Neural crest cell (in vitro differentiated cells): ENCODE data around the gene RBPJ. TPM values are rescaled to one million over a fixed set of nuclear protein-coding genes. Genes with fewer than 3 reads are reported as not detected.

Experiments
- DNase-seq: peaks from one replicate; pipeline ENCODE4 v3.0.0; 2021; ENCODE audit warnings: low read depth, mixed read lengths, low spot score
- H3K27ac Mint-ChIP-seq: one replicate; pipeline ENCODE4 v1.8.0; 2021; ENCODE audit warnings: mild to moderate bottlenecking, mixed read lengths; ENCODE audit not compliant: unreplicated experiment
- H3K27me3 Mint-ChIP-seq: 2 replicates; pipeline ENCODE4 v1.8.0; 2021; ENCODE audit warnings: low read depth, mild to moderate bottlenecking, mixed read lengths
- H3K36me3 Mint-ChIP-seq: 2 replicates; pipeline ENCODE4 v1.8.0; 2021; ENCODE audit warnings: low read depth, mild to moderate bottlenecking, mixed read lengths
- H3K4me1 Mint-ChIP-seq: 2 replicates; pipeline ENCODE4 v1.8.0; 2021; ENCODE audit warnings: mixed read lengths
- H3K4me3 Mint-ChIP-seq: one replicate; pipeline ENCODE4 v1.8.0; 2021; ENCODE audit warnings: mild to moderate bottlenecking, mixed read lengths
- H3K9me3 Mint-ChIP-seq: 2 replicates; pipeline ENCODE4 v1.8.0; 2021; ENCODE audit warnings: mixed read lengths
- total RNA-seq: library from RNA; stranded (reverse); gene quantifications from 2 replicates; pipeline ENCODE4 v1.2.1, GENCODE V29; 2021
- TF ChIP-seq, protein P1 (sequence below): fragments of 200-600 bp; sonication (generic); conservative IDR thresholded peaks from 2 replicates; pipeline ENCODE4 v1.5.0; 2021; ENCODE audit warnings: antibody characterized with exemption, mild to moderate bottlenecking

Gene RBPJ
- total RNA-seq, 1 donor from 2014 or later, result 76.4 TPM

DNA sequence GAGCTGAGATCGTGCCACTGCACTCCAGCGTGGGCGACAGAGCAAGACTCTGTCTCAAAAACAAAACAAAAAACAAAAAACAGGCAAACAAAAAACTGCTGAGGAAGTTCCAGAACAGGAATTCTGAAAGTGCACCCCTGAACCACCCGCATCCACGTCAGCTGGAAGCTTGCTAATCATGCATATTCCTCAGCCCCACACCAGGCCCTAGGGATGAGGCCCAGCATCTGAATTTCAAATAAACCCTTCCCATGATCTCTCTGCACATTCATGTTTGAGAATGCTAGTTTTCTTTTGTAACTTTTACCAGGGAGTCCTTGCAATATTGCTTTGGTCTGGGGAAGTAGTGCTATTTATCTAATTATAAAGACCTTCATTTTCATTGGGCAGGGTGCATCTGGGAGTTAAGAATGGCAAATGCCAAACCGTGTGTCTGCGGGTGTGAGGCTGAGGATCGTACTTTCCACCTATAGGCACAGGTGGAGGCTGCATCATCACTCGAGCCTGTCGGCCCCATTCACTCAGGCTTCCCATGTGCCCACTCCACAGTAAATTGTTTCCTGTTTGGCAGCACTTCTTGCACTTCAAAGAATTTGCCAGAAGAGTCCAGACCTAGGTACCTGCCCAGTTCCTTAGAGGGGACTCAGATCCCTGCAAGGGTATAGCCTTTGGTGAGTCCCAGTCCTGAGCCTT, 145.9 kb downstream of the RBPJ start:
- no peaks in the 10 kb centered on the region for H3K27me3 Mint-ChIP-seq
- H3K9me3 Mint-ChIP-seq, result no peaks in the 10 kb centered on the region
- no peak overlapping the region for H3K27ac Mint-ChIP-seq
- no peak overlapping the region for H3K4me3 Mint-ChIP-seq
- no peaks in the 10 kb centered on the region for H3K4me1 Mint-ChIP-seq
- DNase-seq, result no peak
- TF ChIP-seq, protein P1, sequence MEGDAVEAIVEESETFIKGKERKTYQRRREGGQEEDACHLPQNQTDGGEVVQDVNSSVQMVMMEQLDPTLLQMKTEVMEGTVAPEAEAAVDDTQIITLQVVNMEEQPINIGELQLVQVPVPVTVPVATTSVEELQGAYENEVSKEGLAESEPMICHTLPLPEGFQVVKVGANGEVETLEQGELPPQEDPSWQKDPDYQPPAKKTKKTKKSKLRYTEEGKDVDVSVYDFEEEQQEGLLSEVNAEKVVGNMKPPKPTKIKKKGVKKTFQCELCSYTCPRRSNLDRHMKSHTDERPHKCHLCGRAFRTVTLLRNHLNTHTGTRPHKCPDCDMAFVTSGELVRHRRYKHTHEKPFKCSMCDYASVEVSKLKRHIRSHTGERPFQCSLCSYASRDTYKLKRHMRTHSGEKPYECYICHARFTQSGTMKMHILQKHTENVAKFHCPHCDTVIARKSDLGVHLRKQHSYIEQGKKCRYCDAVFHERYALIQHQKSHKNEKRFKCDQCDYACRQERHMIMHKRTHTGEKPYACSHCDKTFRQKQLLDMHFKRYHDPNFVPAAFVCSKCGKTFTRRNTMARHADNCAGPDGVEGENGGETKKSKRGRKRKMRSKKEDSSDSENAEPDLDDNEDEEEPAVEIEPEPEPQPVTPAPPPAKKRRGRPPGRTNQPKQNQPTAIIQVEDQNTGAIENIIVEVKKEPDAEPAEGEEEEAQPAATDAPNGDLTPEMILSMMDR, result no peak
- no peaks in the 10 kb centered on the region for H3K36me3 Mint-ChIP-seq

DNA sequence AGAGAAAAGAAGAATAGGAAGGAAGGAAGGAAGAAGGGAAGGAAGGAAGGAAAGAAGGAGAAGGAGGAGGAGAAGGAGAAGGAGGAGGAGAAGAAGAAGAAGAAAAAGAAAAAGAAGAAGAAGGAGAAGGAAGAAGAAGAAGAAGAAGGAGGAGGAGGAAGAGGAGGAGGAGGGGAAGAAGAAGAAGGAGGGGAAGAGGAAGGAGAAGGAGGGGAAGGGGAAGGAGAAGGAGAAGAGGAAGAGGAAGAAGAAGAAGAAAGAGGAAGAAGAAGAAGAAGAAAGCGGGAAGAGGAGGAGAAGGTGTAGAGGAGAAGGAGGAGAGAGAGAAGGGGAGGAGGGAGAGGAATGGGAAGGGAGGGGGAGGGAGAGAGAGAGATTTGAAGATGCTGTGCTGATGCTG, 146.9 kb downstream of the RBPJ start:
- DNase-seq, result no peak
- Mint-ChIP-seq H3K27me3 (no peaks in the 10 kb centered on the region), H3K36me3 (no peaks in the 10 kb centered on the region), H3K4me3 (no peak overlapping the region), H3K9me3 (peaks cover 2% of the 10 kb centered on the region), H3K4me1 (no peaks in the 10 kb centered on the region), H3K27ac (no peak overlapping the region)
- TF ChIP-seq, protein P1, result no peak

DNA sequence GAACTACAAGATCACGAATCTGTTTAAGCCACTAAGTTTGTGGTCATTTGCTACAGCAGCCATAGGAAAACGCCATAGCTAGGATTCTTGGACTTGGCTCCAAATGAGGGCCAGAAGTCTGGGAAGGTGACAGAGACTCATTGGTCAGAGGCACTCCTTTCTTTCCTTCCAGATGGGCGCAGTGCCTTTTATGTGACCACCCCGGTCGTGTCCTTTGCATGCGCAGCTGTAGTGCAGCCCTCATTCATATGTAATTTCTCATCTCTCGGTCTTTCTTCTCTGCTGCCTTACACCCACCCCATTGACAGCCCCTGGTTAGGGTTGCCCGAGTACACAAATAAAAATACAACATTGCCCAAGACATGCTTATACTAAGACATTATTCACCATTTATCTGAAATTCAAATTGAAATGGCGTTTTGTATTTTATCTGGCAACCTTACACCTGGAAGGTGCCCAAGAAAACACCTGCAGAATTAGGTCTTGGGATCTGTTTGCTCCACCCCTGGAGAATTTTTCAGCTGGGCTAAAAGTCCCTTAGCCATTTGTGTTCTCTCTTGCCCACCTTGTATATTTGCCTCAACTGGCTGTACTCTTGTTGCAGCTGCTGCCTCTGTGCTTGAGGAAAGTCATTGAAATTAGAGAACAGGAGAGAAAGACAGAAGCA, 147.6 kb downstream of the RBPJ start:
- Mint-ChIP-seq H3K4me3 (no peak overlapping the region), H3K36me3 (no peaks in the 10 kb centered on the region), H3K9me3 (peaks cover 4% of the 10 kb centered on the region), H3K4me1 (no peaks in the 10 kb centered on the region), H3K27ac (no peak overlapping the region), H3K27me3 (no peaks in the 10 kb centered on the region)
- TF ChIP-seq, protein P1, result no peak
- DNase-seq, result no peak

- H3K36me3 Mint-ChIP-seq, result no peaks in the 10 kb centered on the region
- H3K4me3 Mint-ChIP-seq, result no peak overlapping the region
- H3K27me3 Mint-ChIP-seq, result no peaks in the 10 kb centered on the region
- DNase-seq, result no peak
- no peak overlapping the region for H3K27ac Mint-ChIP-seq
- H3K4me1 Mint-ChIP-seq, result no peaks in the 10 kb centered on the region
- H3K9me3 Mint-ChIP-seq, result peaks cover 4% of the 10 kb centered on the region
- TF ChIP-seq, protein P1, result no peak
Observed at GRCh38 chr4:26468977-26469376, 148.2 kb downstream of the RBPJ start.

DNA sequence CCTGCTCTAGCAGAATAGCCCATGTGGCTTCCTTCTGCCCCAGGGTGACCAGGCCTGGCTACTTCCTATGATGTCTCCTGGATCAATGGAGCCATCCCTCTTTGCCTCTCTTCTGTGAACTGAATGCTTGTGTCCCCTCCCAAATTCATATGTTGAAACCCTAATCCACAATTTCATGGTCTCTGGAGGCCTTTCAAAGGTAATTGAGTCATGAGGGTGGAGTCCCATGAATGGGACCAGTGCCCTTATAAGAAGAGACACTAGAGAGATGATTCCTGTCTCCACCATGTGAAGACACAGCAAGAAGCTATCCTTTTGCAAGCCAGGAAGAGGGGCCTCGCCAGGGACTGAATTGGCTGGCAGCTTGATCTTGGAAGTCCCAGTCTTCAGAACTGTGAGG, 151.1 kb downstream of the RBPJ start:
- H3K36me3 Mint-ChIP-seq, result no peaks in the 10 kb centered on the region
- TF ChIP-seq, protein P1, result no peak
- H3K27ac Mint-ChIP-seq, result no peak overlapping the region
- peaks cover 4% of the 10 kb centered on the region for H3K9me3 Mint-ChIP-seq
- H3K4me1 Mint-ChIP-seq, result no peaks in the 10 kb centered on the region
- H3K4me3 Mint-ChIP-seq, result no peak overlapping the region
- H3K27me3 Mint-ChIP-seq, result no peaks in the 10 kb centered on the region
- no peak for DNase-seq
